AG10803 (cell line): Measurements from ENCODE around the gene DHX36.

ENCODE experiments used
- DNase-seq: peaks from one replicate; pipeline ENCODE4 v3.0.0; 2010; ENCODE audit warnings: low read depth
- H3K4me3 ChIP-seq: 2 replicates; pipeline ENCODE4 v1.5.1; 2011; ENCODE audit warnings: mild to moderate bottlenecking, low read length, control low read depth
- CTCF ChIP-seq: conservative IDR thresholded peaks from 2 replicates; pipeline ENCODE4 v1.5.1; 2011; ENCODE audit warnings: mild to moderate bottlenecking, low read length, control low read depth, inconsistent platforms

Gene DHX36

GRCh38 chr3:154243353-154243752 is 80.9 kb downstream of the DHX36 start:
- no peak for TF ChIP-seq CTCF

GRCh38 chr3:154242766-154243165 is 81.5 kb downstream of the DHX36 start:
- no peak for TF ChIP-seq CTCF

More at GRCh38 chr3:154243353-154243752, 80.9 kb downstream of the DHX36 start:
- DNase-seq = peak; percentile 44
- no peak overlapping the region for H3K4me3 ChIP-seq

GRCh38 chr3:154241496-154241895 is 82.8 kb downstream of the DHX36 start:
- TF ChIP-seq CTCF = no peak
- no peak overlapping the region for H3K4me3 ChIP-seq
- DNase-seq = no peak

More at GRCh38 chr3:154242766-154243165, 81.5 kb downstream of the DHX36 start:
- no peak for DNase-seq
- no peak overlapping the region for H3K4me3 ChIP-seq

- no peak overlapping the region for H3K4me3 ChIP-seq
- TF ChIP-seq CTCF = no peak
- DNase-seq = no peak
These were observed 84.1 kb downstream of the DHX36 start for GRCh38 chr3:154240235-154240634.

GRCh38 chr3:154236331-154236730 is 88.0 kb downstream of the DHX36 start:
- no peak for TF ChIP-seq CTCF
- no peak for DNase-seq
- H3K4me3 ChIP-seq = no peak overlapping the region

GRCh38 chr3:154235330-154235729 is 89.0 kb downstream of the DHX36 start:
- no peak for TF ChIP-seq CTCF
- H3K4me3 ChIP-seq = no peak overlapping the region
- peak; percentile 27 for DNase-seq

- TF ChIP-seq CTCF = no peak
- H3K4me3 ChIP-seq = no peak overlapping the region
- no peak for DNase-seq
These were observed 95.1 kb downstream of the DHX36 start for GRCh38 chr3:154229217-154229590.
